CD4-positive, alpha-beta T cell (primary cell): ENCODE data around the gene MYL12B. TPM values are rescaled to one million over a fixed set of nuclear protein-coding genes. Genes with fewer than 3 reads are reported as not detected.

Experiments used
- ATAC-seq: fragments of 200-7000 bp; cut with Tn5 transposase; one replicate; pipeline ENCODE4 v1.10.0; 2022; ENCODE audit warnings: mild to moderate bottlenecking; ENCODE audit not compliant: poor library complexity
- CTCF ChIA-PET: fragments of 350-600 bp; sonication (Branson Sonifier 250); formaldehyde crosslinking; loops from one replicate; lab custom pipeline; 2021; ENCODE audit warnings: antibody characterized with exemption, inconsistent platforms; lab: Charles Lee
- POLR2A ChIA-PET: fragments of 350-600 bp; sonication (Branson Sonifier 250); formaldehyde crosslinking; loops from one replicate; lab custom pipeline; 2021; ENCODE audit warnings: antibody characterized with exemption, inconsistent platforms; lab: Charles Lee
- DNase-seq, 14 experiments: peaks; one replicate each; pipeline ENCODE4 v3.0.0-alpha.2; 2013 to 2020; ENCODE audit warnings: mixed read lengths in 2 of 14
- H3K27ac ChIP-seq, 2 donors: one replicate each; pipeline versions ENCODE4 v1.5.1 to v1.7.0; 2013; ENCODE audit warnings: low read length in 2 of 2, low read depth in 1 of 2, mild to moderate bottlenecking in 1 of 2
- H3K27me3 ChIP-seq, 2 experiments: 1 replicate in 1 of 2; 2 replicates in 1 of 2; pipeline versions ENCODE4 v1.6.1 to v1.7.0; 2013; ENCODE audit warnings: low read length in 2 of 2, control low read depth in 1 of 2, mild to moderate bottlenecking in 1 of 2, moderate library complexity in 1 of 2; ENCODE audit not compliant: insufficient read depth in 2 of 2, control insufficient read depth in 1 of 2
- H3K36me3 ChIP-seq: one replicate; pipeline ENCODE4 v1.6.1; 2013; ENCODE audit warnings: low read length, control low read depth; ENCODE audit not compliant: insufficient read depth
- H3K4me1 ChIP-seq: one replicate; pipeline ENCODE4 v1.6.1; 2013; ENCODE audit warnings: low read length, control low read depth; ENCODE audit not compliant: insufficient read depth
- H3K4me3 ChIP-seq: one replicate; pipeline ENCODE4 v1.5.1; 2013; ENCODE audit warnings: mild to moderate bottlenecking, low read length, moderate library complexity
- H3K9me3 ChIP-seq, 2 experiments: 1 replicate in 1 of 2; 2 replicates in 1 of 2; pipeline versions ENCODE4 v1.6.1 to v1.7.0; 2013; ENCODE audit warnings: low read length in 2 of 2, mild to moderate bottlenecking in 2 of 2, control low read depth in 1 of 2, moderate library complexity in 1 of 2; ENCODE audit not compliant: control insufficient read depth in 1 of 2, insufficient read depth in 1 of 2
- H3K27ac Mint-ChIP-seq: one replicate; pipeline ENCODE4 v1.8.0; 2020; ENCODE audit warnings: mixed read lengths
- H3K27me3 Mint-ChIP-seq: one replicate; pipeline ENCODE4 v1.8.0; 2021; ENCODE audit warnings: mixed read lengths
- H3K36me3 Mint-ChIP-seq: one replicate; pipeline ENCODE4 v1.8.0; 2021; ENCODE audit warnings: low read depth, mixed read lengths
- H3K4me1 Mint-ChIP-seq: one replicate; pipeline ENCODE4 v1.8.0; 2021; ENCODE audit warnings: low read depth, mixed read lengths
- H3K4me3 Mint-ChIP-seq: one replicate; pipeline ENCODE4 v1.8.0; 2020; ENCODE audit warnings: mild to moderate bottlenecking, mixed read lengths
- H3K9me3 Mint-ChIP-seq: one replicate; pipeline ENCODE4 v1.8.0; 2020; ENCODE audit warnings: mixed read lengths
- intact Hi-C, 2 experiments: fragments of 100-400 bp; cut with DNase I in 1 of 2; cut with micrococcal nuclease in 1 of 2; formaldehyde crosslinking; loops; one replicate each; pipeline versions ENCODE4 v1.15.1 to v1.9.0; 2023 to 2025; cut with DNase I, micrococcal nuclease
- total RNA-seq, 174 experiments: library from RNA in 2 of 174; stranded (reverse) in 2 of 174; gene quantifications; one replicate each; pipeline ENCODE4 v1.2.3 and lab custom pipeline; 2021 to 2026
- TF ChIP-seq, protein P1 (sequence below): fragments of 200-600 bp; IDR thresholded peaks from one replicate; pipeline ENCODE4 v1.8.0; 2022; ENCODE audit warnings: antibody characterized with exemption, mild to moderate bottlenecking

MYL12B gene
- total RNA-seq, 2 experiments from 2014 or later, result 128 to 133 TPM

DNA sequence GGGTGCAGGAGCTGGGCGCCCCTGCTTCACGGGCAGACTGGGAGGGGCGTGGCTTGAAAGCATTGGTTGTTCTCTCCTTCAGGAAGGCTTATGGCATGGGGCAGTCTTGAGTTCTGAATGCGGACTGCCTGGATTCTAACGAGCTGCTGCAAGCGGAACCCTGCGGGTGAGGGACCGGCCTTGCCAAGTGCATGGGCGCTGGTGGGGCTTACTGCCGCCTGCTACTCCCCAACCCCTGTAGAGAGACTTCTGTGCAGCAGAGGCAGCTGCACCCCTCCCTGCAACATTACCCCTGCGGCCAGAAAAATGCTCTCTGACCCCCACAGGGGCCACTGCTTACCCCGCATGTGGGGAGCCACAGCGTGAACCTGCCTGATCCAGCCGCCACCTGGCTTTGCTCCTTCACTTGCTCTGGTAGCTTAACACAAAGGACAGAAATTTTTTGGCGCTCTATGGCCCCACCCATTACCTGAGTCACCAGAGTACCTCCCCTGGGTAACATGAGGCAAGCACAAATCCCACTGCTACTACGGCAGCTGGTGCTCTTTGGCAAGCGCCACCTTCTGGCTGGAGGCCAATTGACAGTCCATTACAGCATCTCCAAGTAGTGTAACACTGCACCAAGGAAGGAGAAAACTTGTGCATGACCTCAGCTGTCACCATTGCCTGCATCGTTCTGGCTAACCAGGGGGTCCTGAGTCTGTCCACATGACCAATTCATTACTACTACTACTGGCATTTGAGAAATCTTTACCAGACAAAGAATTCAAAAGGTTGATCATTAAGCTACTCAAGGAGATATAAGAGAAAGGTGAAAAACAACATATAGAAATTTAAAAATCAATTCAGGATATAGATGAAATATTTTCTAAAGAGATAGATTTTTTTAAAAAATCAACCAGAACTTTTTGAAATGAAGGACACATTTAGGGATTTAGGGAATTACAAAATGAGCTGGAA lies 35.4 kb downstream of the MYL12B start:
- H3K27me3 ChIP-seq, result peaks cover 0 to 15% of the 10 kb centered on the region in 2 experiments
- ATAC-seq (peak; percentile 96), DNase-seq (peak; percentile 88 to 96 (median 92))
- TF ChIP-seq, protein P1, sequence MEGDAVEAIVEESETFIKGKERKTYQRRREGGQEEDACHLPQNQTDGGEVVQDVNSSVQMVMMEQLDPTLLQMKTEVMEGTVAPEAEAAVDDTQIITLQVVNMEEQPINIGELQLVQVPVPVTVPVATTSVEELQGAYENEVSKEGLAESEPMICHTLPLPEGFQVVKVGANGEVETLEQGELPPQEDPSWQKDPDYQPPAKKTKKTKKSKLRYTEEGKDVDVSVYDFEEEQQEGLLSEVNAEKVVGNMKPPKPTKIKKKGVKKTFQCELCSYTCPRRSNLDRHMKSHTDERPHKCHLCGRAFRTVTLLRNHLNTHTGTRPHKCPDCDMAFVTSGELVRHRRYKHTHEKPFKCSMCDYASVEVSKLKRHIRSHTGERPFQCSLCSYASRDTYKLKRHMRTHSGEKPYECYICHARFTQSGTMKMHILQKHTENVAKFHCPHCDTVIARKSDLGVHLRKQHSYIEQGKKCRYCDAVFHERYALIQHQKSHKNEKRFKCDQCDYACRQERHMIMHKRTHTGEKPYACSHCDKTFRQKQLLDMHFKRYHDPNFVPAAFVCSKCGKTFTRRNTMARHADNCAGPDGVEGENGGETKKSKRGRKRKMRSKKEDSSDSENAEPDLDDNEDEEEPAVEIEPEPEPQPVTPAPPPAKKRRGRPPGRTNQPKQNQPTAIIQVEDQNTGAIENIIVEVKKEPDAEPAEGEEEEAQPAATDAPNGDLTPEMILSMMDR, result peak; percentile 80
- H3K4me3 ChIP-seq, result peak overlapping the region; percentile 65
- peaks cover 0 to 3% of the 10 kb centered on the region in 2 experiments for H3K9me3 ChIP-seq
- H3K27ac ChIP-seq, result no peak overlapping the region
- H3K27me3 Mint-ChIP-seq, result peaks cover 35% of the 10 kb centered on the region
- peak overlapping the region; percentile 79 for H3K27ac Mint-ChIP-seq
- POLR2A ChIA-PET, result interaction anchor here (0.6 to 3.8 kb wide), 20 partner anchors 8 to 1941 kb away, joined by 3 to 41 read pairs (median 6); partner anchors contain the start of genes MYL12A, MYL12B and TGIF1
- peaks cover 5% of the 10 kb centered on the region for H3K36me3 Mint-ChIP-seq
- H3K9me3 Mint-ChIP-seq, result peaks cover under 1% of the 10 kb centered on the region
- H3K4me3 Mint-ChIP-seq, result peak overlapping the region; percentile 91
- H3K4me1 ChIP-seq, result peaks cover 11% of the 10 kb centered on the region
- H3K36me3 ChIP-seq, result no peaks in the 10 kb centered on the region
- peaks cover 11% of the 10 kb centered on the region for H3K4me1 Mint-ChIP-seq
- intact Hi-C loops, result loop anchor here (1.0 to 5.0 kb wide), 6 partner anchors 15 to 297 kb away; partner anchors contain the start of gene TGIF1 (in 1 of the 2)
- CTCF ChIA-PET, result interaction anchor here (0.7 to 2.8 kb wide), 46 partner anchors 8 to 368 kb away, joined by 3 to 30 read pairs (median 4); partner anchors contain the start of genes MYL12A and MYL12B

DNA sequence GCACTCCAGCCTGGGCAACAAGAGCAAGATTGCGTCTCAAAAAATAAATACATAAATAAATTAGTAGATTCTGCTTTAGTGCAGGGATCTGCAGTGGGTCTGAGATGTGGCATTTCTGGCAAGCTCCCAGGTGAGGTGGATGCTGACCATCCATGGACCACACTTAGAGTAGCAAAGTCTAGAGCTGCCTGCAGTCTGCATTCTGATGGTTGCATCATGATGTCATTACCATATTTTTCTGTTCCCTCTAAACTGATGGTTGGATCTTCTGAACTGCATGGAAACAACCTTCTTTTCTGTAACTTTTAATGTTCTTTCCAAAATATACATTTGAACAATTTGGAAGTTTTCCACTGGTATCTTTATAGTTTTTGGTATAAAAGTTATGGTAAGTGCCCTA lies 42.9 kb downstream of the MYL12B start:
- H3K36me3 ChIP-seq, result no peaks in the 10 kb centered on the region
- peaks cover 8% of the 10 kb centered on the region for H3K4me1 ChIP-seq
- Mint-ChIP-seq H3K9me3 (no peaks in the 10 kb centered on the region), H3K36me3 (no peaks in the 10 kb centered on the region), H3K27me3 (peaks cover 38% of the 10 kb centered on the region), H3K4me1 (peaks cover 13% of the 10 kb centered on the region), H3K4me3 (no peak overlapping the region), H3K27ac (peak overlapping the region; percentile 74)
- peaks cover 0 to 9% of the 10 kb centered on the region in 2 experiments for H3K27me3 ChIP-seq
- ATAC-seq (no peak), DNase-seq (no peak)
- CTCF ChIA-PET, result no interaction called here
- no peak overlapping the region for H3K4me3 ChIP-seq
- POLR2A ChIA-PET, result no interaction called here
- no peak overlapping the region for H3K27ac ChIP-seq
- TF ChIP-seq, protein P1, result no peak
- no peaks in the 10 kb centered on the region for H3K9me3 ChIP-seq
- intact Hi-C loops, result no loop called here

DNA sequence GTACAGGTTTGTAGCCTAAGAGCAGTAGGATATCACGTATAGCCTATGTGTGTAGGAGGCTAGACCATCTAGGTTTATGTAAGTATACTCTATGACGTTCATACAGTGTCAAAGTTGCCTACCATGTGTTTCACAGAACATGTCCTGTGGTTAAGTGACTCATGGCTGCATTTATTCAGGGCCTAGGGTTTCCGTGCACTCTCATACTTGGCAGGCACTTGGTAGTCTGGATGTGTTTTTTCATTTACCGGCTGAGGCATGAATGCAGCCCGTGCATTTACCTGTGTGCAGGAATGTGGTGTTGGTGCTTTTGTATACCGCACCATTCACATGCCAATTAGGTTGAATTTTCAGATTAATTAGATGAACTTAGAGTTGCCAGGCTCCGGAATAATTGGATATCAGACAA lies 43.4 kb downstream of the MYL12B start:
- no peak overlapping the region for H3K27ac ChIP-seq
- DNase-seq (peak in 11 of 14 experiments; percentile 8 to 84 (median 23)), ATAC-seq (peak; percentile 93)
- CTCF ChIA-PET, result no interaction called here
- Mint-ChIP-seq H3K9me3 (no peaks in the 10 kb centered on the region), H3K36me3 (no peaks in the 10 kb centered on the region), H3K4me3 (peak overlapping the region; percentile 8), H3K27ac (peak overlapping the region; percentile 74), H3K4me1 (peaks cover 13% of the 10 kb centered on the region), H3K27me3 (peaks cover 33% of the 10 kb centered on the region)
- POLR2A ChIA-PET, result no interaction called here
- intact Hi-C loops, result no loop called here
- TF ChIP-seq, protein P1, result no peak
- H3K36me3 ChIP-seq, result no peaks in the 10 kb centered on the region
- H3K4me1 ChIP-seq, result peaks cover 8% of the 10 kb centered on the region
- H3K27me3 ChIP-seq, result peaks cover 0 to 3% of the 10 kb centered on the region in 2 experiments
- no peak overlapping the region for H3K4me3 ChIP-seq
- no peaks in the 10 kb centered on the region for H3K9me3 ChIP-seq
